ENCODE results near the gene PTPRD.

Gene PTPRD

GRCh38 chr9:10045598-10045997, 567.2 kb downstream of the PTPRD start:
- H3K9ac ChIP-seq (ENCODE audit: low read length): no peak overlapping the region
- TF ChIP-seq EZH2phosphoT487 (conservative IDR thresholded peaks at IDR 0.05; ENCODE audit: low read length) (no peak), CTCF (IDR thresholded peaks at IDR 0.05; ENCODE audit: insufficient read depth, low read length, poor library complexity, severe bottlenecking) (peak; percentile 23)

GRCh38 chr9:10041726-10042229, 571.0 kb downstream of the PTPRD start:
- Histone ChIP-seq H3K4me2 (ENCODE audit: low read depth, low read length, poor library complexity, severe bottlenecking) (no peak overlapping the region), H3K27ac (ENCODE audit: low read depth, low read length) (no peak overlapping the region), H4K20me1 (ENCODE audit: low read depth, low read length) (no peaks in the 10 kb centered on the region), H3K27me3 (ENCODE audit: low read length) (no peaks in the 10 kb centered on the region), H3F3A (ENCODE audit: insufficient read depth) (no peaks in the 10 kb centered on the region), H3K9me3 (ENCODE audit: insufficient read depth, low read length) (no peaks in the 10 kb centered on the region), H3K79me2 (ENCODE audit: insufficient read depth, low read length) (no peaks in the 10 kb centered on the region), H3K9me2 (replicated peaks; ENCODE audit: insufficient read depth, low read length) (no peaks in the 10 kb centered on the region), H3K9ac (ENCODE audit: low read length) (no peak overlapping the region), H2AFZ (ENCODE audit: low read depth, low read length, severe bottlenecking) (no peak overlapping the region), H3K36me3 (ENCODE audit: low read length) (no peaks in the 10 kb centered on the region), H3K4me3 (ENCODE audit: insufficient read depth, low read length, poor library complexity, severe bottlenecking) (no peak overlapping the region)
- no peak for TF ChIP-seq CTCF (IDR thresholded peaks at IDR 0.05; ENCODE audit: insufficient read depth, low read length, poor library complexity, severe bottlenecking)
- no peak for TF ChIP-seq EZH2phosphoT487 (conservative IDR thresholded peaks at IDR 0.05; ENCODE audit: low read length)

More at GRCh38 chr9:10045598-10045997, 567.2 kb downstream of the PTPRD start:
- Histone ChIP-seq H3K4me3 (ENCODE audit: insufficient read depth, low read length, poor library complexity, severe bottlenecking) (no peak overlapping the region), H3K9me2 (replicated peaks; ENCODE audit: insufficient read depth, low read length) (no peaks in the 10 kb centered on the region), H2AFZ (ENCODE audit: low read depth, low read length, severe bottlenecking) (no peak overlapping the region), H3K27me3 (ENCODE audit: low read length) (no peaks in the 10 kb centered on the region), H3K36me3 (ENCODE audit: low read length) (no peaks in the 10 kb centered on the region), H3K79me2 (ENCODE audit: insufficient read depth, low read length) (no peaks in the 10 kb centered on the region), H3K4me2 (ENCODE audit: low read depth, low read length, poor library complexity, severe bottlenecking) (no peak overlapping the region), H4K20me1 (ENCODE audit: low read depth, low read length) (no peaks in the 10 kb centered on the region), H3K27ac (ENCODE audit: low read depth, low read length) (no peak overlapping the region), H3K9me3 (ENCODE audit: insufficient read depth, low read length) (no peaks in the 10 kb centered on the region), H3F3A (ENCODE audit: insufficient read depth) (no peaks in the 10 kb centered on the region)

GRCh38 chr9:10036095-10036494, 576.7 kb downstream of the PTPRD start:
- no peak overlapping the region for H2AFZ ChIP-seq (ENCODE audit: low read depth, low read length, severe bottlenecking)
- H3K4me2 ChIP-seq (ENCODE audit: low read depth, low read length, poor library complexity, severe bottlenecking): no peak overlapping the region
- H3K27ac ChIP-seq (ENCODE audit: low read depth, low read length): no peak overlapping the region
- no peaks in the 10 kb centered on the region for H3K9me3 ChIP-seq (ENCODE audit: insufficient read depth, low read length)
- H3K27me3 ChIP-seq (ENCODE audit: low read length): no peaks in the 10 kb centered on the region; the same call in 1 of the 2 replicates
- no peaks in the 10 kb centered on the region for H3K36me3 ChIP-seq (ENCODE audit: low read length)
- H4K20me1 ChIP-seq (ENCODE audit: low read depth, low read length): no peaks in the 10 kb centered on the region
- no peaks in the 10 kb centered on the region for H3K79me2 ChIP-seq (ENCODE audit: insufficient read depth, low read length)
- H3K4me3 ChIP-seq (ENCODE audit: insufficient read depth, low read length, poor library complexity, severe bottlenecking): no peak overlapping the region
- no peaks in the 10 kb centered on the region for H3F3A ChIP-seq (ENCODE audit: insufficient read depth)
- TF ChIP-seq CTCF (IDR thresholded peaks at IDR 0.05; ENCODE audit: insufficient read depth, low read length, poor library complexity, severe bottlenecking) (no peak), EZH2phosphoT487 (conservative IDR thresholded peaks at IDR 0.05; ENCODE audit: low read length) (no peak)
- no peak overlapping the region for H3K9ac ChIP-seq (ENCODE audit: low read length)
- no peaks in the 10 kb centered on the region for H3K9me2 ChIP-seq (replicated peaks; ENCODE audit: insufficient read depth, low read length)
